EL (cell line): ENCODE results near the gene MED13L.
A peak's percentile ranks its signal among the peaks of the same experiment; 100 is the strongest.
"Not testable (repeated sequence)": the region's sequence is repeated elsewhere in the genome, so short reads cannot be mapped to it uniquely, and the experiment has no call there.

Source experiments
- DNase-seq: peaks from one replicate; pipeline ENCODE4 v3.0.0-alpha.2; 2016

MED13L gene

DNA sequence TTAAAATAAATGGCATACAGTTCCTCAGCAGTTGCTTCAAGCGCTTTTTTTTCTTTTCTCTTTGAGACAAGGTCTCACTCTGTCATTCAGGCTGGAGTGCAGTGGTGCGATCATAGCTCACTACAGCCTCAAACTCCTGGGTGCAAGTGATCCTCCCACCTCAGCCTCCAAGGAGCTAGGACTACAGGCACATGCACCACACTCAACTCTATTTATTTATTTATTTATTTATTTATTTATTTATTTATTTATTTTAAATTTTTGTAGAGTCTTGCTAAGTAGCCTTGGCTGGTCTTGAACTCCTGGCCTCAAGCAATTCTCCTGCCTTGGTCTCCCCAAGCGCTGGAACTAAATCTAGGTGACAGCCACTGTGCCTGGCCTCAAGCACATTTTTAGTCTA is 132.0 kb downstream of the MED13L start:
- no peak for DNase-seq

DNA sequence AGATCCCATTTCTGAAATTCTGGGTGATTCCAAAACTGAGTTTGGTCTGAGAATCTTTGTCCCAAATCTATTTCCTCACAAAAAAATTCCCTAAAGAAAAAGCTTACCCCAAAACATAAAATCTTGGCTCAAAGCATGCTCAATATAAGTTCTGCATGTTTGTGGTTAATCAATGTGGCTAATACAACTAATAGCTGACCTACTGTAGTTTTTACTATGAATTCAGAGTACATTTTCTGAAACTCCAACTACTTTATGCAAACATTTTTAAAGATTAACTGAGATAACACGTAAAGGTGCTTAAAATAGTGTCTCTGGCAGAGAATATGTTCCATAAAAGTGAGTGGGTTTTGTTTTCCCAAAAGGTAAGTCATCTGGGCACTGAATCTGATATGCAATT is 133.1 kb downstream of the MED13L start:
- DNase-seq = no peak

GRCh38 chr12:116143909-116144308 is 133.6 kb downstream of the MED13L start:
- DNase-seq = peak; percentile 77

GRCh38 chr12:116142936-116143898 is 134.3 kb downstream of the MED13L start:
- peak; percentile 93 for DNase-seq

DNA sequence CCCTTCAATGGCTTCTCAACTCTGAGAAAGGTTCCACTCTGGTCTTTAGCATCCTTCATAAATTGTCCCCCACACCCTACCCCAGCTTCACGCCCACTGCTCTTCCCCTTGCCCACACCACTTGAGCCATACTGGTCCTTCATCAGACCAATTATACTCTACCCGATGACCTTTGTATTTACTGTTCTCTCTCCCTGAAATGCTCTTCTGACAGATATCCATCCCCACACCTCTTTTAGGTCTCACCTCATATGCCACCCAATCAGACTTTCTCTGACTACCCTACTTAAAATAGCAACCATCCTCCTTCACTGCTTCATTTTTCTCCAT is 135.7 kb downstream of the MED13L start:
- no peak for DNase-seq

- DNase-seq = no peak
Measured at GRCh38 chr12:116141110-116141832, 136.2 kb downstream of the MED13L start.

DNA sequence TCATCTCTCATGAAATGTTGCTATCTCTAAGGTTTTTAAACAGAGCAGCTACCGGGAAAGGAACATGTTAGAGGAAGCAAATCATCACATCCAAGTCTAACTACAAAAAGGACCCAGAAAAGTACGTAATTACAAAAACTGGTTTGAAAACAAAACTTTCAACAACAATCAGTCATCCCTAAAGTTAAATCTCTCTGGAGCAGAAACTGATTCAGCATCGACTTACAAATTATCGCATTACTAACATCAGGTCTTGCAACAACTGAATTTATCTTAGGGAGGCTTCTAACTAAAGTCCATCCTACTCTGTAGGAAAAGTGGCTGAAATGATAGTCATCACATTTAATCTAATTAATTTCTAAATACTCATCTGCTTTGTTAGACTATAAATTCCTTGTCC is 137.0 kb downstream of the MED13L start:
- DNase-seq = no peak

DNA sequence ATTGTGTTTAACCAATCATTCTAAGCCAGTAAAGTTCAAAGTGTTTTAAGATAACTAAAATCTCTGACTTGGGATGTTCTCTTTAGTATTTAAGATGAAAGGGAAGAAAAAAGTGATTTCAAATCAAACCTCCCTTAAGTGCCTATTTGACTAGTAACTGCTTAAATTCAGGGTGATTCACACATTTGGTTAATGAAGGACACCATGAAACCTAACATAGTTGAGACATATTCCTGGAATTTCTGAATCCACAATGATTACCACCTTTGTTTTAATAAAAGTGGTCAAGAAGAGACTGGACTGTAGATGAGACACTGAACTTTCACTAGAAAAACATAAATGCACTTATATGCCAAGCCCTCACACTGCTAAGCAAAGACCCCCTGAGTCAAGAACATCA is 138.7 kb downstream of the MED13L start:
- no peak for DNase-seq

DNA sequence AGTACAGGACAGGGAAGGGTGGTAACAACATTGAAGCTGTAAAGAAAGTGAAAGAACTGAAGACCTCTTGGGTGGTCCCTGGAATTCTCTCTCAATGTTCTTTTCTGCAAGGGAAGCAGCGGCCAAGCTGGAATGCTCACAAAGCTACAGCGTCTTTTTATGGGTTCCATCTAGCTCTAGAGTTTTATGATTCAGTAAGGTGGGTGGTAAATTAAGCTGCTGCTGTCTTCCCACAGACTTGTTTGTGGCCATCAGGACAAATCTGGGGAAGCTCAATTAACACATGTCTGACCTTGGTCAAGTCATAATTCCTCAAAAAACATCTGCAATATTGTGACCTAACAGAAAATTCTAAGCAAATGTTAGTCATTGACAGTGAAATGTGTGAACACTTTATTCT is 139.1 kb downstream of the MED13L start:
- DNase-seq = peak; percentile 29

DNA sequence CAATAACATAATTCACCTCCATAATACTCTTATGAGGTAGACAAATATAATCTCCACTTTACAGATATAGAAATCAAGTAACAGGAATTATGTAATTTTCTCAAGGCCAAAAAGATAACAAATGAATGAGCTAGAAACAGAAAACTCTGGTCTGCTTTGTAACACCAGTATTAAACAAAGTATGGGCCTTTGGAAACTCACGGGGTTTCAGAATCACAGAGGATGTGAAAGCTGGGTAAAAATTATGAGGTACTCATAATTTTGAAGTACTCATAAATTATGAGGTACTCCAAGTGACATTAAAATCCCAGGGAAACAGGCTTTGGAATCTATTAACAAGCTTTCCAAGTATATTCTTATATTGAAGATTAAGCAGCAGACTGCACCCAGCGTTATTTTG is 140.2 kb downstream of the MED13L start:
- DNase-seq = no peak

DNA sequence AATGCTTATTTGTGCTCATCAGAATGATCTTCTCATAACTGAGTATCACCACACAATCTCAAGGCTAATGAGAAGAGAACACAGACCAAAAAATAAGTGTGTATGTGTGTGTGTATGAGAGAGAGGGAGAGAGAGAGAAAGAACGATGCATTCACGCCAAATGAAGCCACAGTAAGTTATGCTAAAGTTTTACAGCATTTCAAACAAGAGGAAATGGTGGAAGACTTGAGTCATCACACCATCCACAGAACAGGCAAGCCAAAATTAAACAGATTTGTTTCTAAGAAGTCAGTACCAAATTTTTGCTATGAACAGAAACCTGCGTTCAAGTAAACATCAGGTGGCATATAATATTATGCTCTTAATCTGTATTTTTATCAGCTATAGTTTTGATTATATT is 141.2 kb downstream of the MED13L start:
- peak; percentile 68 for DNase-seq

DNA sequence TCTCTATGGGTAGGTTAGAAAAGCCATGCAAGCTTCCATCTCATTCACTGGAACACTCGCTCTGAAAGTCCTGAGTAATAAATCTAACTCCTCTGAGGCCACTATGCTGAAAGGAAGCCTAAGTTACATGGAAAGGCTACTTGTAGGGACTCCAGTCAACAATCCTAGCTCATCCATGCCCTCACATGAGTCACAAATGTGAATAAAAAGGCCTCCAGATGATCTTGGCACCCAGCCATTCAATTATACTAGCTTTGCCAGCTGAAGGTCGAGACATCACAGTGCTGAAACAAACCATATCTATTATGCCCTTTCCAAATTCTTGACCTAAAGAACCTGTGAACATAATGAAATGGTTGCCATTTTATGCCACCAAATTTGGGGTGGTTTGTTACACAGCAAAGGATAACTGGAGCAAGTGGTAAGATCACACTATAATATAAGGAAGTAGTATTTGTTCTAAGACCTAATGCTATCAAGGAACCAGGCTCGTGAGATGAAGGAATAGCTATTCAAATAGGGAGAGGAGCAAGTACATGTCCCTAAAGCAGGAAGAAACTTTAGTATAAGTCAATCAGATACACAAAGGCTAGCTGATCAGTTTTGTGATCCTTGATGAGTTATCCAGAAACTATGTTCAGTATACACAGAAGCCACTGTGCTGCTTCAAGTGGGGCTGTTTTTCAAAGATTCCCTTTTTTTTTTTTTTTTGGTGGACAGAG is 142.1 kb downstream of the MED13L start:
- peak; percentile 82 for DNase-seq

- DNase-seq = no peak
Measured at GRCh38 chr12:116133636-116134214, 143.8 kb downstream of the MED13L start.

DNA sequence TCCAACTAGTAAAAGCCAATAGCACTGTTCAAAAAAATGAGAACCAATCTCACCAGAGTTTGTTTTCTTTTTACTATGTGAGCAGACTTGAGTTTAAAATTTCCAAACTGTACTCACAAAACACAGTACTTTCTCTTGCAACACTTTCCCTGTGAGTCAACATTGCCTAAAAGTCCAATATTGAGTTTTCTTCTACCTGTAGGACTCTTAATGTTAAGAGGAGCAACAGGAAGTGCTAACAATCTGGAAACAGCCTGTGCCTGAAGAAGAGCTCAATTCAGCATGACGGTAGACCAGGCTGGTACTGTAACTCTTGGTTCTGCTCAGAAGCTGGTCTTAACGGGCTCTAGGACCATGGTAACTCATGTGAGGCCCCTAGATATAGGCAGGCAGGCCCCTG is 144.3 kb downstream of the MED13L start:
- no peak for DNase-seq

DNA sequence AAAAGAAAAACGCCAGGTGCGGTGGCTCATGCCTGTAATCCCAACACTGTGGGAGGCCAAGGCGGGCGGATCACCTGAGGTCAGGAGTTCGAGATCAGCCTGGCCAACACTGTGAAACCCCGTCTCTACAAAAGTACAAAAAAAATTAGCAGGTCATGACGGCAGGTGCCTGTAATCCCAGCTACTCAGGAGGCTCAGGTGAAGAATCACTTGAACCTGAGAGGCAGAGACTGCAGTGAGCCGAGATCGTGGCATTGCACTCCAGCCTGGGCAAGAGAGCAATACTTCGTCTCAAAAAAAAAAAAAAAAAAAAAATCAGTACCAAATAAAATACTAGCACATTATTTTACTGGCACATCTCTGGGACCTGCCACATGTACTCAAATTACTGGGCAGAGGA is 145.5 kb downstream of the MED13L start:
- not testable (repeated sequence) for DNase-seq

GRCh38 chr12:116131176-116131575 is 146.3 kb downstream of the MED13L start:
- DNase-seq = no peak

DNA sequence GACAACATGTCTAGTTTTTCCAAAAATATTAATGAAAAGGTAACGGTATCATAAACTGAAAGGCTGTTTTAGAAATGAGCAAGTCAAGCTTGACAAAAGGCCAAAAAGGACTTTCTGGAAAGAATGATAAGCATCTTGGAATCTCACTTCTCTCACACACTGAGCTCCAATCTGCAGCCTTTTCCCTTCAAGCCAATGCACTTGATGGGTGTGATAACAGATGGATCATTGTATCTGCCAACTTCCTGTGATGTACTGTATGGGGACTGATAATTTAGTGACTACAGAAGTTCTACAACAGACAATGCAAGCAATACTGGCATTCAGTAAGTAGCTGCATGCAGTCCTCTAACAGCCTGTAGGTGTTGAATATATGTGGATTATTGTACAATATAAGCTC is 147.1 kb downstream of the MED13L start:
- peak; percentile 82 for DNase-seq

DNA sequence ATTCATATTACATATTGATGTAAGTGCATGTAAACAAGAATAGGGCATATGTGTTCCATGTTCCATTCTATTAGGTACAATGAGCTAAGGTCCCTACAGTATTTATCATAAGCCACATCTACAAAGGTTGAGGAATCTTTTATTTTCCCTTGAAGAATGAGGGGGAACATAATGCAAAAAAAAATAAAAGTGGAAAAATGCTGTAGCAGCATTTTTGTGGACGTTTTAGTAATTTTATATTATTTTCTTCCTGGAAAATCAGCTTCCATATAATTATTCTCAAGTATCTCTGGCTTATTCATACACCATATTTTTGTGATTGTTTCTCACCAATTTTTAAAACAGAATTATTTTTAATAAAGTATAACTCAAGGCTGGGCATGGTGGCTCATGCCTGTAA is 148.7 kb downstream of the MED13L start:
- DNase-seq = no peak

- no peak for DNase-seq
Measured at GRCh38 chr12:116127859-116128258, 149.6 kb downstream of the MED13L start.

- no peak for DNase-seq
Measured at GRCh38 chr12:116126610-116127009, 150.9 kb downstream of the MED13L start.

- no peak for DNase-seq
Measured at GRCh38 chr12:116125956-116126566, 151.4 kb downstream of the MED13L start.

GRCh38 chr12:116125084-116125483 is 152.4 kb downstream of the MED13L start:
- no peak for DNase-seq
